SJSA1 (cell line): ENCODE data around the gene RIMBP2. TPM values are rescaled to one million over a fixed set of nuclear protein-coding genes. Genes with fewer than 3 reads are reported as not detected.

ENCODE experiments used
- DNase-seq, 2 experiments: peaks; one replicate each; pipeline ENCODE4 v3.0.0-alpha.2; 2015 to 2020; ENCODE audit warnings: low spot score in 2 of 2, low read depth in 1 of 2
- H3K27ac ChIP-seq: fragments of 250-450 bp; sonication (Bioruptor Pico); 2 replicates; pipeline ENCODE4 v1.5.1; 2020; ENCODE audit warnings: mild to moderate bottlenecking, moderate library complexity
- H3K27me3 ChIP-seq: fragments of 250-450 bp; sonication (Bioruptor Pico); replicated peaks from 2 replicates; pipeline ENCODE4 v1.5.1; 2020; ENCODE audit warnings: mild to moderate bottlenecking, moderate library complexity
- H3K36me3 ChIP-seq: fragments of 250-450 bp; sonication (Bioruptor Pico); 2 replicates; pipeline ENCODE4 v1.5.1; 2020; ENCODE audit warnings: mild to moderate bottlenecking
- H3K4me1 ChIP-seq: fragments of 250-450 bp; sonication (Bioruptor Pico); replicated peaks from 2 replicates; pipeline ENCODE4 v1.6.1; 2021; ENCODE audit warnings: mild to moderate bottlenecking
- H3K4me3 ChIP-seq: fragments of 250-450 bp; sonication (Bioruptor Pico); 2 replicates; pipeline ENCODE4 v1.5.1; 2020; ENCODE audit warnings: mild to moderate bottlenecking
- H3K9me3 ChIP-seq: fragments of 250-450 bp; sonication (Bioruptor Pico); replicated peaks from 2 replicates; pipeline ENCODE4 v1.5.1; 2020; ENCODE audit warnings: mild to moderate bottlenecking
- total RNA-seq: library from RNA; depleted of rRNA; stranded (reverse); fragments of >200 nt; shearing (Covaris generic); gene quantifications from 2 replicates; pipeline ENCODE4 v1.2.3, GENCODE V29; 2014

The RIMBP2 gene
- total RNA-seq, 1 experiment from 2014 or later = 0.16 TPM

- Histone ChIP-seq H3K4me1 (no peaks in the 10 kb centered on the region), H3K4me3 (no peak overlapping the region), H3K27me3 (no peaks in the 10 kb centered on the region), H3K27ac (no peak overlapping the region), H3K9me3 (peaks cover under 1% of the 10 kb centered on the region; the same call in 1 of the 2 replicates), H3K36me3 (no peaks in the 10 kb centered on the region)
- no peak for DNase-seq
Observed at GRCh38 chr12:130621696-130622298, 94.3 kb downstream of the RIMBP2 start.

GRCh38 chr12:130620756-130621155 is 95.3 kb downstream of the RIMBP2 start:
- Histone ChIP-seq H3K4me3 (no peak overlapping the region), H3K27me3 (no peaks in the 10 kb centered on the region), H3K4me1 (no peaks in the 10 kb centered on the region), H3K36me3 (no peaks in the 10 kb centered on the region), H3K9me3 (no peaks in the 10 kb centered on the region; the same call in 1 of the 2 replicates), H3K27ac (no peak overlapping the region)
- DNase-seq = no peak

- Histone ChIP-seq H3K27me3 (no peaks in the 10 kb centered on the region), H3K9me3 (no peaks in the 10 kb centered on the region; the same call in 1 of the 2 replicates), H3K36me3 (no peaks in the 10 kb centered on the region), H3K4me1 (no peaks in the 10 kb centered on the region), H3K27ac (no peak overlapping the region), H3K4me3 (no peak overlapping the region)
- DNase-seq = no peak
Observed at GRCh38 chr12:130620281-130620680, 95.8 kb downstream of the RIMBP2 start.

GRCh38 chr12:130619385-130620001 is 96.6 kb downstream of the RIMBP2 start:
- no peak for DNase-seq
- Histone ChIP-seq H3K4me3 (no peak overlapping the region), H3K27me3 (no peaks in the 10 kb centered on the region), H3K9me3 (no peaks in the 10 kb centered on the region; the same call in 1 of the 2 replicates), H3K36me3 (no peaks in the 10 kb centered on the region), H3K27ac (no peak overlapping the region), H3K4me1 (no peaks in the 10 kb centered on the region)

- Histone ChIP-seq H3K4me3 (no peak overlapping the region), H3K9me3 (no peaks in the 10 kb centered on the region), H3K27ac (no peak overlapping the region), H3K4me1 (no peaks in the 10 kb centered on the region), H3K36me3 (no peaks in the 10 kb centered on the region), H3K27me3 (no peaks in the 10 kb centered on the region)
- DNase-seq = no peak
Observed at GRCh38 chr12:130617219-130617618, 98.9 kb downstream of the RIMBP2 start.

GRCh38 chr12:130615861-130616345 is 100.2 kb downstream of the RIMBP2 start:
- no peaks in the 10 kb centered on the region for H3K4me1 ChIP-seq
- H3K27me3 ChIP-seq = no peaks in the 10 kb centered on the region
- H3K36me3 ChIP-seq = no peaks in the 10 kb centered on the region
- no peak overlapping the region for H3K4me3 ChIP-seq
- DNase-seq = no peak
- H3K9me3 ChIP-seq = no peaks in the 10 kb centered on the region
- no peak overlapping the region for H3K27ac ChIP-seq

- no peak for DNase-seq
- Histone ChIP-seq H3K27ac (no peak overlapping the region), H3K36me3 (no peaks in the 10 kb centered on the region), H3K4me1 (no peaks in the 10 kb centered on the region), H3K9me3 (no peaks in the 10 kb centered on the region), H3K27me3 (no peaks in the 10 kb centered on the region), H3K4me3 (no peak overlapping the region)
Observed at GRCh38 chr12:130614530-130614905, 101.6 kb downstream of the RIMBP2 start.

GRCh38 chr12:130613831-130614529 is 102.1 kb downstream of the RIMBP2 start:
- no peak overlapping the region for H3K27ac ChIP-seq
- H3K9me3 ChIP-seq = no peaks in the 10 kb centered on the region
- H3K36me3 ChIP-seq = no peaks in the 10 kb centered on the region
- no peaks in the 10 kb centered on the region for H3K4me1 ChIP-seq
- H3K4me3 ChIP-seq = no peak overlapping the region
- no peaks in the 10 kb centered on the region for H3K27me3 ChIP-seq
- no peak for DNase-seq

GRCh38 chr12:130613131-130613530 is 103.0 kb downstream of the RIMBP2 start:
- no peak overlapping the region for H3K4me3 ChIP-seq
- no peaks in the 10 kb centered on the region for H3K4me1 ChIP-seq
- H3K27ac ChIP-seq = no peak overlapping the region
- DNase-seq = no peak
- H3K9me3 ChIP-seq = no peaks in the 10 kb centered on the region
- no peaks in the 10 kb centered on the region for H3K27me3 ChIP-seq
- H3K36me3 ChIP-seq = no peaks in the 10 kb centered on the region

GRCh38 chr12:130611026-130611905 is 104.8 kb downstream of the RIMBP2 start:
- Histone ChIP-seq H3K36me3 (no peaks in the 10 kb centered on the region), H3K9me3 (no peaks in the 10 kb centered on the region), H3K4me1 (no peaks in the 10 kb centered on the region), H3K27ac (no peak overlapping the region), H3K4me3 (no peak overlapping the region), H3K27me3 (no peaks in the 10 kb centered on the region)
- no peak for DNase-seq

GRCh38 chr12:130609966-130610365 is 106.1 kb downstream of the RIMBP2 start:
- no peaks in the 10 kb centered on the region for H3K27me3 ChIP-seq
- DNase-seq = no peak
- no peak overlapping the region for H3K4me3 ChIP-seq
- no peak overlapping the region for H3K27ac ChIP-seq
- H3K9me3 ChIP-seq = no peaks in the 10 kb centered on the region
- no peaks in the 10 kb centered on the region for H3K36me3 ChIP-seq
- no peaks in the 10 kb centered on the region for H3K4me1 ChIP-seq

GRCh38 chr12:130608831-130609230 is 107.3 kb downstream of the RIMBP2 start:
- DNase-seq = no peak
- Histone ChIP-seq H3K27ac (no peak overlapping the region), H3K4me3 (no peak overlapping the region), H3K27me3 (no peaks in the 10 kb centered on the region), H3K9me3 (no peaks in the 10 kb centered on the region), H3K4me1 (no peaks in the 10 kb centered on the region), H3K36me3 (no peaks in the 10 kb centered on the region)

- Histone ChIP-seq H3K27me3 (no peaks in the 10 kb centered on the region), H3K4me3 (no peak overlapping the region), H3K27ac (no peak overlapping the region), H3K36me3 (no peaks in the 10 kb centered on the region), H3K4me1 (no peaks in the 10 kb centered on the region), H3K9me3 (no peaks in the 10 kb centered on the region)
- no peak for DNase-seq
Observed at GRCh38 chr12:130608132-130608531, 108.0 kb downstream of the RIMBP2 start.
